HepG2 (cell line): ENCODE data around the gene GPR61. TPM values are rescaled to one million over a fixed set of nuclear protein-coding genes. Genes with fewer than 3 reads are reported as not detected.
A peak's percentile ranks its signal among the peaks of the same experiment; 100 is the strongest.

Experiments
- DNMT1 ChIP-seq: sonication (generic); formaldehyde crosslinking; IDR thresholded peaks from 2 replicates; pipeline ENCODE4 v1.5.1; 2020; ENCODE audit warnings: mild to moderate bottlenecking, missing genetic modification reagents
- ELF3 ChIP-seq: IDR thresholded peaks from 2 replicates; pipeline ENCODE4 v1.6.1; 2016; ENCODE audit warnings: missing genetic modification reagents, missing compliant biosample characterization
- GZF1 ChIP-seq: sonication (generic); formaldehyde crosslinking; IDR thresholded peaks from 2 replicates; pipeline ENCODE4 v1.5.1; 2020; ENCODE audit warnings: mild to moderate bottlenecking, missing genetic modification reagents
- HDAC2 ChIP-seq: sonication (generic); formaldehyde crosslinking; IDR thresholded peaks from 2 replicates; pipeline ENCODE4 v1.4.0; 2020; ENCODE audit warnings: missing genetic modification reagents
- HNF1A ChIP-seq, 2 experiments: sonication (generic) in 1 of 2; formaldehyde crosslinking in 1 of 2; IDR thresholded peaks; 2 replicates each; pipeline versions ENCODE4 v1.4.0 to v1.6.1; 2016 to 2020; ENCODE audit warnings: borderline replicate concordance in 1 of 2, low read depth in 1 of 2, mild to moderate bottlenecking in 1 of 2, missing genetic modification reagents in 1 of 2
- PLSCR1 ChIP-seq: sonication (generic); formaldehyde crosslinking; IDR thresholded peaks from 2 replicates; pipeline ENCODE4 v1.5.0; 2020; ENCODE audit warnings: missing genetic modification reagents, mild to moderate bottlenecking, borderline replicate concordance
- RAD21 ChIP-seq: fragments of 450-650 bp; formaldehyde crosslinking; IDR thresholded peaks from 2 replicates; pipeline ENCODE4 v1.5.0; 2020; ENCODE audit warnings: mild to moderate bottlenecking
- RCOR2 ChIP-seq: IDR thresholded peaks from 2 replicates; pipeline ENCODE4 v1.6.1; 2016; ENCODE audit warnings: missing biosample characterization, missing genetic modification reagents
- SP5 ChIP-seq: IDR thresholded peaks from 2 replicates; pipeline ENCODE4 v1.6.1; 2016; ENCODE audit warnings: low read depth, borderline replicate concordance
- TAF1 ChIP-seq: sonication (generic); formaldehyde crosslinking; IDR thresholded peaks from 2 replicates; pipeline ENCODE4 v1.4.0; 2020; ENCODE audit warnings: missing genetic modification reagents
- TGIF2 ChIP-seq: IDR thresholded peaks from 2 replicates; pipeline ENCODE4 v1.6.1; 2016; ENCODE audit warnings: control low read depth, missing compliant biosample characterization
- TIGD3 ChIP-seq: sonication (generic); formaldehyde crosslinking; IDR thresholded peaks from 2 replicates; pipeline ENCODE4 v1.5.1; 2020; ENCODE audit warnings: mild to moderate bottlenecking, missing genetic modification reagents, borderline replicate concordance
- polyA plus RNA-seq, 8 experiments: library from polyadenylated mRNA; depleted of rRNA in 3 of 8; stranded (reverse) in 7 of 8; unstranded in 1 of 8; fragments of >200 nt; fragmentation: Illumina TruSeq in 4 of 8; extraction: Trizol in 4 of 8; gene quantifications; 2 replicates each; pipeline versions ENCODE4 v1.2.1 to v1.2.3, GENCODE V29; 2011 to 2016; ENCODE audit warnings: low read depth in 4 of 8, missing spikeins in 1 of 8, mixed read lengths in 1 of 8; ENCODE audit not compliant: insufficient read depth in 1 of 8
- total RNA-seq, 5 experiments: library from RNA; depleted of rRNA; stranded (reverse); fragments of >200 nt; fragmentation: Illumina TruSeq; extraction: Trizol; gene quantifications; 2 replicates each; pipeline ENCODE4 v1.2.3, GENCODE V29; 2016; ENCODE audit warnings: low read depth in 1 of 5
- TF ChIP-seq, protein P1 (sequence below): IDR thresholded peaks from 2 replicates; pipeline ENCODE4 v1.6.1; 2016; ENCODE audit warnings: low read depth
- TF ChIP-seq, protein P2 (sequence below), 2 experiments: sonication (generic) in 1 of 2; formaldehyde crosslinking in 1 of 2; IDR thresholded peaks; 2 replicates each; pipeline versions ENCODE4 v1.4.0 to v1.6.1; 2018 to 2020; ENCODE audit warnings: missing genetic modification reagents in 2 of 2, borderline replicate concordance in 1 of 2, low read depth in 1 of 2, mild to moderate bottlenecking in 1 of 2, missing biosample characterization in 1 of 2
- TF ChIP-seq, protein P3 (sequence below): sonication (generic); formaldehyde crosslinking; IDR thresholded peaks from 2 replicates; pipeline ENCODE4 v1.4.0; 2020; ENCODE audit warnings: mild to moderate bottlenecking, missing genetic modification reagents
- TF ChIP-seq, protein P4 (sequence below): sonication (generic); formaldehyde crosslinking; IDR thresholded peaks from 2 replicates; pipeline ENCODE4 v1.8.1; 2023; ENCODE audit warnings: mild to moderate bottlenecking, moderate library complexity, missing genetic modification reagents

GPR61 gene
- total and polyA plus RNA-seq, 2 of the 13 experiments (the other 11 are each of a cell fraction or from before 2014, with no cell fraction given), result not detected

- peak; percentile 65; the same call in 1 of the 2 replicates for TF ChIP-seq HDAC2 (CRISPR knock-in tag)
- TF ChIP-seq, protein P1, sequence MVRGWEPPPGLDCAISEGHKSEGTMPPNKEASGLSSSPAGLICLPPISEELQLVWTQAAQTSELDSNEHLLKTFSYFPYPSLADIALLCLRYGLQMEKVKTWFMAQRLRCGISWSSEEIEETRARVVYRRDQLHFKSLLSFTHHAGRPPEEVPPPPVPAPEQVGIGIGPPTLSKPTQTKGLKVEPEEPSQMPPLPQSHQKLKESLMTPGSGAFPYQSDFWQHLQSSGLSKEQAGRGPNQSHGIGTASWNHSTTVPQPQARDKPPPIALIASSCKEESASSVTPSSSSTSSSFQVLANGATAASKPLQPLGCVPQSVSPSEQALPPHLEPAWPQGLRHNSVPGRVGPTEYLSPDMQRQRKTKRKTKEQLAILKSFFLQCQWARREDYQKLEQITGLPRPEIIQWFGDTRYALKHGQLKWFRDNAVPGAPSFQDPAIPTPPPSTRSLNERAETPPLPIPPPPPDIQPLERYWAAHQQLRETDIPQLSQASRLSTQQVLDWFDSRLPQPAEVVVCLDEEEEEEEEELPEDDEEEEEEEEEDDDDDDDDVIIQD (CRISPR knock-in tag), result 0 out of 2 replicates have a peak, but pooled peaks have one; percentile 34
- peak; percentile 86 for TF ChIP-seq RAD21 (CRISPR knock-in tag)
- no peak for TF ChIP-seq HNF1A (IDR thresholded peaks at IDR 0.05; ENCODE audit: low read depth)
- peak; percentile 44; the same call in 1 of the 2 replicates for TF ChIP-seq HNF1A (CRISPR knock-in tag; IDR thresholded peaks at IDR 0.05; ENCODE audit: borderline replicate concordance)
- peak; percentile 73 for TF ChIP-seq SP5
- TF ChIP-seq, protein P2, sequence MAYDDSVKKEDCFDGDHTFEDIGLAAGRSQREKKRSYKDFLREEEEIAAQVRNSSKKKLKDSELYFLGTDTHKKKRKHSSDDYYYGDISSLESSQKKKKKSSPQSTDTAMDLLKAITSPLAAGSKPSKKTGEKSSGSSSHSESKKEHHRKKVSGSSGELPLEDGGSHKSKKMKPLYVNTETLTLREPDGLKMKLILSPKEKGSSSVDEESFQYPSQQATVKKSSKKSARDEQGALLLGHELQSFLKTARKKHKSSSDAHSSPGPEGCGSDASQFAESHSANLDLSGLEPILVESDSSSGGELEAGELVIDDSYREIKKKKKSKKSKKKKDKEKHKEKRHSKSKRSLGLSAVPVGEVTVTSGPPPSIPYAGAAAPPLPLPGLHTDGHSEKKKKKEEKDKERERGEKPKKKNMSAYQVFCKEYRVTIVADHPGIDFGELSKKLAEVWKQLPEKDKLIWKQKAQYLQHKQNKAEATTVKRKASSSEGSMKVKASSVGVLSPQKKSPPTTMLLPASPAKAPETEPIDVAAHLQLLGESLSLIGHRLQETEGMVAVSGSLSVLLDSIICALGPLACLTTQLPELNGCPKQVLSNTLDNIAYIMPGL (CRISPR knock-in tag; IDR thresholded peaks at IDR 0.05; ENCODE audit: borderline replicate concordance in 1 of 2, low read depth in 1 of 2), result peak; percentile 97
- peak; percentile 63; the same call in 1 of the 2 replicates for TF ChIP-seq TGIF2
- TF ChIP-seq TAF1 (CRISPR knock-in tag), result peak; percentile 76
- TF ChIP-seq, protein P3, sequence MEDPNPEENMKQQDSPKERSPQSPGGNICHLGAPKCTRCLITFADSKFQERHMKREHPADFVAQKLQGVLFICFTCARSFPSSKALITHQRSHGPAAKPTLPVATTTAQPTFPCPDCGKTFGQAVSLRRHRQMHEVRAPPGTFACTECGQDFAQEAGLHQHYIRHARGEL (CRISPR knock-in tag), result peak; percentile 58; the same call in 1 of the 2 replicates
- TF ChIP-seq DNMT1 (CRISPR knock-in tag), result 0 out of 2 replicates have a peak, but pooled peaks have one; percentile 42
- no peak for TF ChIP-seq RCOR2 (CRISPR knock-in tag)
- peak; percentile 83 for TF ChIP-seq GZF1
- TF ChIP-seq ELF3 (CRISPR knock-in tag), result peak; percentile 91
- no peak for TF ChIP-seq PLSCR1 (CRISPR knock-in tag)
- peak; percentile 85 for TF ChIP-seq TIGD3
- TF ChIP-seq, protein P4, sequence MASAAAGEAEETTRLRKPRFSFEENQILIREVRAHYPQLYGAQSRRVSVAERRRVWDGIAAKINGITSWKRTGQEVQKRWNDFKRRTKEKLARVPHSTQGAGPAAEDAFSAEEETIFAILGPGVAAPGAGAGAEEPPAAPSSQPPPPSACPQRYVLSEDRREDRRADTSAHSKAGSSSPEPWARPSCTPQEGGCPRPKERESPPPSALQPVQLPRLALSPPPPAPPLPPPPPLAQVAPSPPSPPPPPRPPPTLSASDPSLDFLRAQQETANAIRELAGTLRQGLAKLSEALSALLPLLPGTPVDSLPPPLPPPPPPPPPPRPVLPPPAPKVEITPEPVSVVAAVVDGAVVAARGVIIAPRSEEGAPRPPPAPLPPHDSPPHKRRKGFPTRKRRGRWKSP, result peak; percentile 64; the same call in 1 of the 2 replicates
These were observed 45.7 kb upstream of the GPR61 start, which contains the start of gene CYB561D1 (continued) for GRCh38 chr1:109493805-109494539.
